GM18873 (cell line): ENCODE data around the gene NPIPB8.
"Not testable (repeated sequence)": the region's sequence is repeated elsewhere in the genome, so short reads cannot be mapped to it uniquely, and the experiment has no call there.

Experiments
- ATAC-seq: cut with Tn5 transposase; IDR thresholded peaks from one replicate; pipeline ENCODE4 v1.9.1; 2021; ENCODE audit warnings: mild to moderate bottlenecking, moderate library complexity, moderate number of reproducible peaks; ENCODE audit not compliant: unreplicated experiment, low FRiP score

Gene NPIPB8

DNA sequence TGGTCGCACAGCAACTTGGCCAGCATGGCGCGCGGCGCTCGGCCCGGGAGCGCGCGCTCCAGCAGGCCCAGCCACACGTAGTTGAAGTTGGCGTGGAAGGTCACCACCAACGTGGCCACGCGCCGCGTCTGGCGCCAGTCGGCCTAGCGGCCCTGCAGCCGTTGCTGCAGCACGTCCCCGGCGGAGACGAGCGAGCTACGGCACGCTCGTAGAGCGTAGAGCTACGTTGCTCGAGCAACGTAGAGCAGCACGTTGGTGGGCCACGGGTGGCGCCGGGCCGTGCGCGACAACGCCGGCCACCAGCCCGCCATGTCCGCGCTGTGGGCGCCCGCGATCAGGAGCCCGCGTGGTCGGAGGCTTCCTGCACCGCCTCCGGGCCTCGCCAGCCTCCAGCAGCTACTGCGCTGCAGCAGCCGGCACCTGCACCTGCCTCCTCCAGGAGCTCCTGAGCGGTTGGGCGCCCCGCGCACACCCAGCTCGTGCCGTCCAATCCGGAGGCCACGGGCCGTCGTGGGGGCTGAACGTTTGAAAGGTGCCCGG lies 14.6 kb upstream of the NPIPB8 start:
- no peak for ATAC-seq

DNA sequence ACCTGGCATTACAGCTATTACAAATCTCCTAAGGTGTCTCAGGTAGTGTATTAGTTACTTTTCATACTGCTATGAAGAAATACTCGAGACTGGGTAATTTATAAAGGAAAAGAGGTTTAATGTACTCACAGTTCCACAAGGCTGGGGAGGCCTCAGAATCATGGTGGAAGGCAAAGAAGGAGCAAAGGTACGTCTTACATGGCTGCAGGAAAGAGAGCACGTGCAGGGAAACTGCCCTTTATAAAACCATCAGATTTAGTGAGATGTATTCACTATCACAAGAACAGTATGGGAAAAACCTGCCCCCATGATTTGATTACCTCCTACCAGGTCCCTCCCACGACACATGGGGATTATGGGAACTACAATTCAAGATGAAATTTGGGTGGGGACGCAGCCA lies 7.0 kb upstream of the NPIPB8 start:
- ATAC-seq = not testable (repeated sequence)

DNA sequence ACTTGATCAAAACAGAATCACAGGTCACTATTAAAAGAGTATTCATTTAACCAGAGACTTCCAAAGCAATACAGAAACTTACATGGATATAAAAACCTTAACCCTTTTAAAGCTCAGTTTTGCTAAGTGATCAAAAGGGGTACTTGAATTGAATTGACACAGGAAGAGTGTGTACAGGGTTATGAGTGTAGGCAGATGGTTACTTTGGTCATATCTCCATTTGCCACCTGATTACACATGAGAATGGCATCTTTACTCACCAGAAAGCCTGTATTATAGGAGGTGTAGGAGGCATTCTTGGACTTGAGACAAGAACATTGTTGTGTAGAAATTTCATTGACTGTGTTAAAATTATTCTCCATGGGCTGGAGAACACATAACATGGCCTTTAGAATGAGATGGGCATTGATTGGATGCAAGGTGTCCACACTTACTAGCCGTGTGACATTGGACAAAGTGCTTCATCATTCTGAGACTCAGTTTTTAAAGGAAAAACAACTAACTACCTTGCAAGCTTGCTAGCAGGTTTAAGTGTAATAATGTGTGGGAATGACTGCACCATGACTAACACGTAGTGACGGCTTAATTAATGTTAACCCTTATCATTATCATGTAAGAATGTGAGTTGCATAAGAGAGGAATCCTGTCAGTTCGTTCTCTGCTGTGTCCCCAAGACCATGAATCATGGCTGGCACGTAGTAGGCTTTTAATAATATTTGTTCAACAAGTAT lies 1.6 kb upstream of the NPIPB8 start:
- ATAC-seq = not testable (repeated sequence)

DNA sequence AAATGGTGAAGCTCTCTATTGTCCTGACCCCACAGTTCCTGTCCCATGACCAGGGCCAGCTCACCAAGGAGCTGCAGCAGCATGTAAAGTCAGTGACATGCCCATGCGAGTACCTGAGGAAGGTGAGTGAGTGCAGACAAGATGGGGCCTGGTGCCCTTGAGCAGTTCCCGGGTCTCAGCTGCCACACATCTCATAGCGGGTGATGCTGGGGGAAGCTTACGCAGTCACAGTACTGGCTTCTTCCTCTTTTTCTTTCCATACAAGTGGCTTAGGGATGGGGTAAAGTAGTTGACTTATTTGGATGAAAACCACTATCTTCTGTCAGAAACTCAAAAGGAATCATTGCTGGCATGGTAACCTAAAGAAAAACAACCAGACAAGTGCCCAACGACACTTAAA lies 494 bp downstream of the NPIPB8 start:
- ATAC-seq = not testable (repeated sequence)

DNA sequence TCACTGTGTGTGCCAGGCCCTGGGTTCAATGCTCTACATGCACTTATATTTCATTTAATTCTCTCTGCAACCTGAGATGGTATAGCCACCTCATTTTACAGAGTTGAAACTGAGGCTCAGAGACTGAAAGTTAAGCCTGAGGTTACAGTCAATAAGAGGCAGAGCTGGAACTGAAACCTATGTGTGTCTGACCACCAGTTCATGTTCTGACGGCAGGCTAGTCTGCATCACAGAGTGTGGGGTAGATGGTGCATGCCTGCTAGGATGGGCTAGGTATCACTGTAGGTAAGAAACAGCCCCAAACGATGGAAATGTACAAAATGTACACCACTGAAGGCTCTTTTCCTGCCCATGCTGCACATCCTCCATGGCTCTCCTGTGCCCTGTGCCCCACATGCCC lies 2.1 kb downstream of the NPIPB8 start:
- not testable (repeated sequence) for ATAC-seq

DNA sequence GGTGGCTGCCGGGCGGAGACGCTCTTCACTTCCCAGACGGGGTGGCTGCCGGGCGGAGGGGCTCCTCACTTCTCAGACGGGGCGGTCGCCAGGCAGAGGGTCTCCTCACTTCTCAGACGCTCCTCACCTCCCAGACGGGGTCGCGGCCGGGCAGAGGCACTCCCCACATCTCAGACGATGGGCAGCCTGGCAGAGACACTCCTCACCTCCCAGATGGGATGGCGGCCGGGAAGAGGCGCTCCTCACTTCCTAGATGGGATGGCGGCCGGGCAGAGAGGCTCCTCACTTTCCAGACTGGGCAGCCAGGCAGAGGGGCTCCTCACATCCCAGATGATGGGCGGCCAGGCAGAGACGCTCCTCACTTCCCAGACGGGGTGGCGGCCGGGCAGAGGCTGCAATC lies 28.4 kb downstream of the NPIPB8 start:
- ATAC-seq = not testable (repeated sequence)

DNA sequence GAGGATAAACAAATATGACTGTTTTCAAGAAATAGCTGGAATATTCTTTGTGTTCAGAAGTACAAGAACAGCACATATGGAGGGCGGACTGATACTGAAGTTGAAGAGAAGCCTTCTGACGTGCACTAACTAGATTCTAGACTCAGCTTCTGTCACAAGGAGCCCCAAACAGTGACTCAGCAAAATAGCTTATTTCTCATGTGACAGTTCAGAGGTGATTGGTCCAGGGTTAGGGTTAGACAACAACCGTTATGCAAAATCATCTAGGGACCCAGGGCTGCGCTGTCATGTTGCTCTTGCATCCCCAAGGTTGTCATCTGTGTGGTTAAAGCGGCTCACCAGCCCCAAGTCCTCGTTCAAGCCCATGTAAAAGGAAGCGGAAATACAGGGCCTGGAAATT lies 29.6 kb downstream of the NPIPB8 start:
- not testable (repeated sequence) for ATAC-seq

DNA sequence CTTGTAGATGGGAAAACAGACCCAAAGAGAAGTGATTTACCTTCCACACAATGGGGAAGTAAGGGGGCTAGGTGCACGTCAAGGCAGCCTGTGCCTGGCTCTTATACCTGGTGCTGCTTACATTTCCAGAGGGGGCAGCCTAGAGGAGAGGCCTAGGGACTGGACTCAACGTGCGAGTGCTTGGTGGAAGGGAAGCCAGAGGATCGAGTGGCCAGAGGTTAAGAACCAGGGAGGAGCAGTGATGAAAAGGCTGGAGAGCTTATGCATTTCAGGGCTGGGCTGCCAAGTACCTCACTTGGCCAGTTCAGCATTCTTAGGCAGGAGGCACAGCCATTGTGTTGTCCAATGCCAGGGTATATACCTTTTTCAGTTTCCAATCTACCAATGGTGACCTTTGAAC lies 30.3 kb downstream of the NPIPB8 start:
- not testable (repeated sequence) for ATAC-seq

DNA sequence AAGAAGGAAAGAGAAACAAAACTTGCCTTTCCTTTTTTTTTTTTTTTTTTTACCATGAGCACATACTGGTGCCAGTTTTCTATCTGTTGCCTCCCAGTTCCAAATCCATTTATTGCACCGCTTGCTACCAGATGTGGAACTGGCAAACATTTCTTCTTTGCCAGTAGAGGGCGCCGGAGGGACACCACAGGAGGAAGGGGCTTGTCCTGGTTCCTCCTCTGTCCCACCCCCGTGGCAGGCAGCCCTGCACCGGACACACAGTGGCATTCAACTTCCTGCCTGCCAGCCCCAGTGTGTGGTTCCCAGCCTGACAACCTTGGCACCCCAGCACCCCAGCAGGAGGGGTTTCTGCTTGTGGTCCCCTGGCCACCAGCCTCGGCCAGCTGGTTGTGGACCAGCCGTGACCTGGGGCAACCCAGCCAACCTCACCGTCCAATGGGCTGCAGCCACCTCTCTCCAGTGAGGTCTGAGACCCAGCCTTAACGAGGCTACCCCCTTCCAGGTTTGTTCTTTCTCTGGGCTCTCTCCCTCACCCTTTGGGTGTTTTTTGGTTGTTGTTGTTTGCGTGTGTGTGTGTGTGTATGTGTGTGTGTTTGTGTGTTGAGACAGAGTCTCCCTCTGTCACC lies 50.6 kb downstream of the NPIPB8 start:
- ATAC-seq = not testable (repeated sequence)

DNA sequence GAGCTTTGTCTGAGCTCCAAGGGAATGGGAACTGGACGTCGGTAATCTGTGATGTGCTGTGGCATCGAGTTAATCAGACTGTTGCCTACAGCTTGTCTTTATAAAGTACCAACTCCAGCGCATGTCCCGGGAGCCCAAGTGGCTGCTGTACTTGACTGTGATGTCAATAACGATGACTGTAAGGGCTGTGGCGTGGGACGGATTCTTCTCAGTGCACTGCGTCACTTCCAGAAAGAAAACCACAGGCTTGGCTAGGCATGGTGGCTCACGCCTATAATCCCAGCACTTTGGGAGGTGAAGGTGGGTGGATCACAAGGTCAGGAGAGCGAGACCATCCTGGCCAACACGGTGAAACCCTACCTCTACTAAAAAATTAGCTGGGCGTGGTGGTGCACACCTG lies 51.6 kb downstream of the NPIPB8 start:
- not testable (repeated sequence) for ATAC-seq

DNA sequence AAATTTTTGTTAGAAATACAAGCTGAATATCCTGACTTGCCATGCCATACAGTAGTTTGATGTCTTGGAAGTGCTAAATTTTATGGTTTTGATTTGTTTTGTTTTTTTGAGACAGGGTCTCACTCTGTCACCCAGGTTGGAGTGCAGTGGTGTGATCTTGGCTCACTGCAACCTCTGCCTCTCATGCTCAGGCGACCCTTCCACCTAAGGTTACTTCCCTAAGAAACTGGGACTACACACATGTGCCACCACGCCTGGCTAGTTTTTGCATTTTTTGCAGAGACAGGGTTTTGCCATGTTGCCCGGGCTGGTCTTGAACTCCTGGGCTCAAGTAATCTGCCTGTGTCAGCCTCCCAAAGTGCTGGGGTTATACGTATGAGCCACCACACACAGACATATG lies 53.9 kb downstream of the NPIPB8 start:
- not testable (repeated sequence) for ATAC-seq

DNA sequence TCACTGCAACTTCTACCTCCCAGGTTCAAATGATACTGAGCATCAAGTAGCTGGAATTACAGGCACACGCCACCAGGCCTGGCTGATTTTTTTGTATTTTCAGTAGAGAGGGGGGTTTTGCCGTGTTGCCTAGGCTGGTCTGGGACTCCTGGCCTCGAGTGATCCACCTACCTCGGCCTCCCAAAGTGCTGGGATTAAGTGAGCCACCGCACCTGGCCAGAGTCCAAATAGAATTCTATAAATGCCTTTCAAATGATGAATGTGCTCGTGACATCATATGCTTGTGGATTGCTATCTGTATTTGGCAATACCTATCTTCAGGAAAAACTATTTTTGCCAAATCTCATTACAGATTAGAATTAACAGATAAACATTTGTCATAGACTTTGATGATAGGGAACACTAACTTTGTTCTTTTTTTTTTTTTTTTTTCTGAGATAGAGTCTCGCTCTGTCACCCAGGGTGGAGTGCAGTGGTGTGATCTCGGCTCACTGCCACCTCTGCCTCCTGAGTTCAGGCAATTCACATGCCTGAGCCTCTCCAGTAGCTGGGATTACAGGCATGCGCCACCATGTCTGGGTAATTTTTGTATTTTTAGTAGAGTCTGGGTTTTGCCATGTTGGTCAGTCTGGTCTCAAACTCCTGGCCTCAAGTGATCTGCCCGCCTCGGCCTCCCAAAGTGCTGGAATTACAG lies 55.5 kb downstream of the NPIPB8 start:
- ATAC-seq = not testable (repeated sequence)

DNA sequence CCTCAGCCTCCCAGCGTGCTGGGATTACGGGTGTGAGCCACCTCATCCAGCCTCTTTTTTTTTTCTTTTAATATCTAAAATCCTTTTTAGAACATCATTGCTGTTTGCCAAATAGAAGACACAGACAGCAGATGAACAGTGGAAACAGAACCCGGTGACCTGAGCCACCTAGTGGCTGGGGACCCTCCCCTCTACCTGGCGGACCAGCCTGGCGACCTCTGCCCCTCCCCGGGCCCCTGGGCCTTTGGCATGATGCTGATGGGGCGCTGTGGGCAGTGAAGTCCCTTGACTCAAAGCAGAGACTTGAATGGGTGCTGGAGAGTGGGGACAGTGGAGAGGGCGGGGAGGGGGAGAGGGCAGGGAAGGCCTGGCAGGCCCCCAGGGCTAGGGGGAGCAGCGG lies 61.9 kb downstream of the NPIPB8 start:
- not testable (repeated sequence) for ATAC-seq

DNA sequence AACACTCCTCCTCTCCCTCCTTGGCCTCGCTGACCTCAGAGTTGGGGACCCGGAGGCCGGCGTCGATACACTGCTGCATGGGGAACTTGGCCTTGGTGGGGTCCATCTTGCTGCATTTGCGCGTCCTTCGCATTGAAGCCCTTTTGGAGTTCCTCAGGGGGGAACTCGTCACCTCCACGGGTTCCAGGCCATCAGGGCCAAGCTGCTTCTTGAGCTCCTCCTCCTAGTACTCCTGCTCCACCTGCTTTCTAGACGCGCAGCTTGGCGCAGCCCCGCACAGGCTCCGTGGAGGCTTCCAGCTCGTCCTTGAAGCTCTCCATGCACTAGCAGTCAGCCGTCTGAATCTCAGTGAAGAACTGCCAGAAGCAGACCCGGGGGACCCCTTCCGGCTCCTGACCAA lies 62.5 kb downstream of the NPIPB8 start:
- ATAC-seq = not testable (repeated sequence)

DNA sequence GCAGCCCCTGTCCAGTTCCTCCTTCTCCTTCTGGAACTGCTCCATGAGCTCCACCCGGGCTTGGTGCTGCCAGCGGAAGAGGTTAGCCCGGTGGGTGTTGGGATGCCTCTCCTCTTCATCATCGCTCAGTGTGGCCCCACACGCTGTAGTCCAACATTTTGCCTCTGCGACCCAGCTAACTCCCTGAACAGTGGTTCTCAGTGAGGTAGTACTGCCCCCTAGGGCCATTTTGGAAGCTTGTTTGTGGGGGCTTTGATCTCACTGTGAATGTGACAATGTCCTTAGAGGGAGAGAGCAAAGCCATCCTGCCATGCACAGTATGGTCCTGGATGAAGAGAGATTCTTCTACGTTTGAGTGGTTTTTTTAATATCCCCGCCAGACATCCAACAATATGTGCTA lies 63.5 kb downstream of the NPIPB8 start:
- not testable (repeated sequence) for ATAC-seq

DNA sequence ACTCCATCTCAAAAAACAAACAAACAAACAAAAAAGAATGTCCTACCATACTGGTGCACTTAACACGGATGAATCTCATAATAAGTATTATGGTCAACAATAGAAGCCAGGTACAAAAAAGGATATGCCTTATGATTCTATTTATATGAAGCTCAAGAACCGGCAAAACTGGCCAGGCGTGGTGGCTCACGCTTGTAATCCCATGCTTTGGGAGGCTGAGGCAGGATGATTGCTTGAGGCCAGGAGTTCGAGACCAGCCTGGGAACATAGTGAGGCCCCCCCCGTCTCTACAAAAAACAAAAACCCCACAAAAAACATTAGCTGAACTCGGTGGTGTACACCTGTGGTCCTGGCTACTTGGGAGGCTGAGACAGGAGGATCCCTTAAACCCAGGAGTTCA lies 66.4 kb downstream of the NPIPB8 start:
- not testable (repeated sequence) for ATAC-seq
